ENCODE results near the gene PUM1.
"Not testable (repeated sequence)": the region's sequence is repeated elsewhere in the genome, so short reads cannot be mapped to it uniquely, and the experiment has no call there.

PUM1 gene

GRCh38 chr1:30957560-30958222, 107.8 kb downstream of the PUM1 start:
- no peak for DNase-seq

- DNase-seq, result no peak
These were observed 110.0 kb downstream of the PUM1 start for GRCh38 chr1:30955448-30956015.

GRCh38 chr1:30953685-30954084, 111.8 kb downstream of the PUM1 start:
- no peak for DNase-seq

GRCh38 chr1:30952098-30952497, 113.4 kb downstream of the PUM1 start:
- DNase-seq, result no peak

- no peak for DNase-seq
These were observed 114.8 kb downstream of the PUM1 start for GRCh38 chr1:30950700-30951099.

GRCh38 chr1:30950053-30950452, 115.5 kb downstream of the PUM1 start:
- DNase-seq, result no peak

- DNase-seq, result not testable (repeated sequence)
These were observed 116.1 kb downstream of the PUM1 start for GRCh38 chr1:30949487-30949838.

- not testable (repeated sequence) for DNase-seq
These were observed 116.6 kb downstream of the PUM1 start for GRCh38 chr1:30948813-30949486.

GRCh38 chr1:30948278-30948677, 117.2 kb downstream of the PUM1 start:
- no peak for DNase-seq

GRCh38 chr1:30947212-30947611, 118.3 kb downstream of the PUM1 start:
- no peak for DNase-seq

- no peak for DNase-seq
These were observed 123.1 kb downstream of the PUM1 start for GRCh38 chr1:30942326-30942963.

GRCh38 chr1:30940541-30940940, 125.0 kb downstream of the PUM1 start:
- no peak for DNase-seq

GRCh38 chr1:30936541-30937171, 128.9 kb downstream of the PUM1 start:
- DNase-seq, result no peak

GRCh38 chr1:30935758-30936157, 129.8 kb downstream of the PUM1 start:
- not testable (repeated sequence) for DNase-seq

GRCh38 chr1:30934613-30935012, 130.9 kb downstream of the PUM1 start:
- DNase-seq, result no peak

GRCh38 chr1:30933874-30934252, 131.7 kb downstream of the PUM1 start:
- no peak for DNase-seq

GRCh38 chr1:30930631-30931173, 134.8 kb downstream of the PUM1 start:
- no peak for DNase-seq

- DNase-seq, result no peak
These were observed 135.5 kb downstream of the PUM1 start for GRCh38 chr1:30929944-30930525.

GRCh38 chr1:30929135-30929889, 136.2 kb downstream of the PUM1 start:
- DNase-seq, result peak; percentile 23

- DNase-seq, result no peak
These were observed 136.8 kb downstream of the PUM1 start for GRCh38 chr1:30928789-30929134.

GRCh38 chr1:30928171-30928570, 137.3 kb downstream of the PUM1 start:
- no peak for DNase-seq

- no peak for DNase-seq
These were observed 138.1 kb downstream of the PUM1 start for GRCh38 chr1:30927448-30927847.
